ENCODE measurements around the gene KCTD17. TPM values are rescaled to one million over a fixed set of nuclear protein-coding genes. Genes with fewer than 3 reads are reported as not detected.

KCTD17 gene
- total RNA-seq, 1 experiment from 2014 or later: 32.7 TPM

GRCh38 chr22:37097346-37097745 lies 45.8 kb downstream of the KCTD17 start:
- CTCF ChIA-PET: no interaction called here
- BruUV-seq (replicated peaks): no TSS peak

GRCh38 chr22:37098976-37099591 lies 47.5 kb downstream of the KCTD17 start:
- intact Hi-C loops (cut with micrococcal nuclease; ENCODE audit: unreplicated experiment): no loop called here
- no peak for ATAC-seq
- Histone ChIP-seq H3K36me3 (ENCODE audit: control insufficient read depth, insufficient read depth, low read length) (no peaks in the 10 kb centered on the region), H3K4me3 (ENCODE audit: low read depth in 2 of 2, low read length in 2 of 2) (no peak overlapping the region), H3K27ac (ENCODE audit: low read length) (no peak overlapping the region), H3K27me3 (ENCODE audit: control insufficient read depth, insufficient read depth, low read length) (no peaks in the 10 kb centered on the region), H3K9me3 (ENCODE audit: control insufficient read depth, insufficient read depth, low read depth, low read length) (no peaks in the 10 kb centered on the region), H3K4me1 (ENCODE audit: control insufficient read depth, insufficient read depth, low read length) (no peaks in the 10 kb centered on the region)
- DNase-seq (ENCODE audit: low read depth, low spot score): no peak
- BruUV-seq (replicated peaks): no TSS peak
- POLR2A ChIA-PET: no interaction called here
- TF ChIP-seq TCF7L2 (IDR thresholded peaks at IDR 0.05; ENCODE audit: low read depth, low read length): no peak
- TF ChIP-seq REST (IDR thresholded peaks at IDR 0.05; ENCODE audit: insufficient read depth in 1 of 2, low read depth in 2 of 2, low read length in 1 of 2): no peak
- TF ChIP-seq POLR2AphosphoS5 (IDR thresholded peaks at IDR 0.05; ENCODE audit: low read depth, low read length): no peak
- no peak for TF ChIP-seq CTCF (IDR thresholded peaks at IDR 0.05)
- no peak for TF ChIP-seq SIN3A (IDR thresholded peaks at IDR 0.05; ENCODE audit: borderline replicate concordance, insufficient read depth, low read depth, low read length)
- CTCF ChIA-PET: interaction anchor here (0.6 kb wide), 1 partner anchor 783 kb away, joined by 7 read pairs; no protein-coding TSS in a partner anchor
- in situ Hi-C loops (cut with HindIII; ENCODE audit: low pct_unique_long_range_greater_than_20kb, low sequenced_read_pairs): no loop called here

More at GRCh38 chr22:37097346-37097745, 45.8 kb downstream of the KCTD17 start:
- no peaks in the 10 kb centered on the region for H3K36me3 ChIP-seq (ENCODE audit: control insufficient read depth, insufficient read depth, low read length)
- H3K27me3 ChIP-seq (ENCODE audit: control insufficient read depth, insufficient read depth, low read length): no peaks in the 10 kb centered on the region
- no peak overlapping the region for H3K27ac ChIP-seq (ENCODE audit: low read length)
- no peaks in the 10 kb centered on the region for H3K4me1 ChIP-seq (ENCODE audit: control insufficient read depth, insufficient read depth, low read length)
- intact Hi-C loops (cut with micrococcal nuclease; ENCODE audit: unreplicated experiment) (no loop called here), in situ Hi-C loops (cut with HindIII; ENCODE audit: low pct_unique_long_range_greater_than_20kb, low sequenced_read_pairs) (no loop called here)
- no peaks in the 10 kb centered on the region for H3K9me3 ChIP-seq (ENCODE audit: control insufficient read depth, insufficient read depth, low read depth, low read length)
- TF ChIP-seq TCF7L2 (IDR thresholded peaks at IDR 0.05; ENCODE audit: low read depth, low read length) (no peak), POLR2AphosphoS5 (IDR thresholded peaks at IDR 0.05; ENCODE audit: low read depth, low read length) (no peak), SIN3A (IDR thresholded peaks at IDR 0.05; ENCODE audit: borderline replicate concordance, insufficient read depth, low read depth, low read length) (no peak), CTCF (IDR thresholded peaks at IDR 0.05) (no peak), REST (IDR thresholded peaks at IDR 0.05; ENCODE audit: insufficient read depth in 1 of 2, low read depth in 2 of 2, low read length in 1 of 2) (no peak)
- no peak overlapping the region for H3K4me3 ChIP-seq (ENCODE audit: low read depth in 2 of 2, low read length in 2 of 2)
- DNase-seq (ENCODE audit: low read depth, low spot score) (no peak), ATAC-seq (no peak)
- POLR2A ChIA-PET: no interaction called here

Data from Panc1 (cell line).